Spleen (tissue), 11 donors: ENCODE results near the gene LCN12. TPM values are rescaled to one million over a fixed set of nuclear protein-coding genes. Genes with fewer than 3 reads are reported as not detected.
A peak's percentile ranks its signal among the peaks of the same experiment; 100 is the strongest.

Experiments
- DNase-seq: peaks from one replicate; pipeline ENCODE4 v3.0.0-alpha.2; 2020
- H3K27ac ChIP-seq, 8 donors: fragments of 200-600 bp; sonication (generic) in 7 of 8; 1 replicate in 4 of 8; 2 replicates in 4 of 8; pipeline versions ENCODE4 v1.5.0 to v1.8.0; 2016 to 2021; ENCODE audit warnings: inconsistent platforms in 4 of 8, mild to moderate bottlenecking in 4 of 8, moderate library complexity in 1 of 8
- H3K27me3 ChIP-seq, 7 donors: fragments of 200-600 bp; sonication (generic) in 6 of 7; replicated peaks in 1 of 7; 1 replicate in 4 of 7; 2 replicates in 3 of 7; pipeline versions ENCODE4 v1.5.0 to v1.8.0; 2016 to 2021; ENCODE audit warnings: inconsistent platforms in 3 of 7, mild to moderate bottlenecking in 1 of 7
- H3K36me3 ChIP-seq, 6 donors: fragments of 200-600 bp; sonication (generic) in 5 of 6; 1 replicate in 4 of 6; 2 replicates in 2 of 6; pipeline versions ENCODE4 v1.5.0 to v1.8.0; 2016 to 2021; ENCODE audit warnings: inconsistent platforms in 2 of 6
- H3K4me1 ChIP-seq, 6 donors: fragments of 200-600 bp; sonication (generic) in 5 of 6; 1 replicate in 3 of 6; 2 replicates in 3 of 6; pipeline versions ENCODE4 v1.5.0 to v1.8.0; 2016 to 2021; ENCODE audit warnings: inconsistent platforms in 3 of 6
- H3K4me3 ChIP-seq, 8 donors: fragments of 200-600 bp; sonication (generic) in 7 of 8; 1 replicate in 4 of 8; 2 replicates in 4 of 8; pipeline versions ENCODE4 v1.5.0 to v1.8.0; 2016 to 2021; ENCODE audit warnings: inconsistent platforms in 4 of 8, mild to moderate bottlenecking in 4 of 8, moderate library complexity in 2 of 8
- H3K9me3 ChIP-seq, 8 donors: fragments of 200-600 bp; sonication (generic) in 7 of 8; 1 replicate in 4 of 8; 2 replicates in 4 of 8; pipeline versions ENCODE4 v1.5.0 to v1.8.0; 2016 to 2021; ENCODE audit warnings: inconsistent platforms in 4 of 8
- CTCF ChIP-seq, 11 experiments: fragments of 200-600 bp in 7 of 11; fragments of 450-650 bp in 4 of 11; sonication (generic) in 4 of 11; IDR thresholded peaks in 8 of 11; conservative IDR thresholded peaks in 3 of 11; 1 replicate in 7 of 11; 2 replicates in 4 of 11; pipeline versions ENCODE4 v1.4.0 to v1.8.0; 2016 to 2021; ENCODE audit warnings: antibody characterized with exemption in 11 of 11, inconsistent platforms in 4 of 11, mild to moderate bottlenecking in 1 of 11
- POLR2A ChIP-seq, 3 donors: fragments of 450-650 bp; IDR thresholded peaks; one replicate each; pipeline ENCODE4 v1.5.1; 2017; ENCODE audit warnings: antibody characterized with exemption in 3 of 3, mild to moderate bottlenecking in 1 of 3
- POLR2AphosphoS5 ChIP-seq, 3 donors: sonication (generic); formaldehyde crosslinking; IDR thresholded peaks; one replicate each; pipeline ENCODE4 v1.5.1; 2017; ENCODE audit warnings: antibody characterized with exemption in 3 of 3
- WGBS, 5 donors: extraction: QIAGEN DNeasy Blood & Tissue Kit in 3 of 5; methylation state at CpG; one replicate each; pipeline versions ENCODE4 v1.1.5 to v1.1.7; 2013 to 2018; 5-methylcytosine and 5-hydroxymethylcytosine counted together
- intact Hi-C: fragments of 100-400 bp; cut with DNase I; formaldehyde crosslinking; loops from one replicate; pipeline ENCODE4 v1.15.0; 2023; ENCODE audit warnings: low total_unique reads
- polyA plus RNA-seq, 3 donors: library from polyadenylated mRNA; stranded (reverse); fragments of 200-250 nt; gene quantifications; one replicate each; pipeline ENCODE4 v1.2.1, GENCODE V29; 2013
- total RNA-seq, 7 donors: library from RNA; depleted of rRNA in 3 of 7; stranded (reverse); fragments of >200 nt in 3 of 7; fragmentation: NEBNext Ultra II Directional in 4 of 7; extraction: Animal tissue kit (Norgen Biotek cat#: 25700) in 4 of 7; gene quantifications; one replicate each; pipeline versions ENCODE4 v1.1.0 to v1.2.1, GENCODE V29; 2016 to 2021
- donor health status: healthy with polysubstance abuse.
- donor health status: DM: no; HTN: no; CAD: no; lungs with moderate emphysema.
- donor health status: DM: no; HTN: no; CAD: no.
- donor health status: Bipolar disorder and iron deficiency.
- donor health status: healthy.
- donor health status: DM: no; HTN: no; CAD: no.
- donor health status: DM: yes; HTN: yes; CAD: no.

LCN12 gene
- total and polyA plus RNA-seq, 10 donors = 0.83 to 63.4 (median 8.3) TPM

- H3K9me3 ChIP-seq = no peaks in the 10 kb centered on the region
- no peaks in the 10 kb centered on the region for H3K36me3 ChIP-seq
- H3K27me3 ChIP-seq = no peaks in the 10 kb centered on the region
- 2 to 9% (median 5%) methylated on average over 27 to 63 of the region's 63 CpGs for WGBS, 5 donors
- H3K4me1 ChIP-seq = peaks cover 18 to 85% (median 50%) of the 10 kb centered on the region in 6 donors
- peak; percentile 98 for DNase-seq
- peak overlapping the region; percentile 79 to 94 (median 86) for H3K27ac ChIP-seq
- intact Hi-C loops = loop anchor here (10.0 kb wide), 3 partner anchors 65 to 105 kb away; partner anchors contain the start of genes AJM1, FUT7, PHPT1 and TRAF2
- H3K4me3 ChIP-seq = peak overlapping the region; percentile 54 to 88 (median 72)
- TF ChIP-seq POLR2AphosphoS5 (IDR thresholded peaks at IDR 0.05) = peak; percentile 95 to 96 (median 96)
- peak in 2 of 3 donors; percentile 12 to 80 for TF ChIP-seq POLR2A (IDR thresholded peaks at IDR 0.05)
- peak in 10 of 11 experiments; percentile 16 to 67 (median 43) for TF ChIP-seq CTCF (IDR thresholded peaks at IDR 0.05 in 8 of 11, conservative IDR thresholded peaks at IDR 0.05 in 3 of 11)
Measured at GRCh38 chr9:136949817-136950655, 2.0 kb upstream of the LCN12 start.

- no peak for DNase-seq
- no peaks in the 10 kb centered on the region for H3K9me3 ChIP-seq
- 54 to 71% (median 64%) methylated on average over 6 to 9 of the region's 9 CpGs for WGBS, 5 donors
- peak overlapping the region in 7 of 8 donors; percentile 83 to 94 (median 87) for H3K27ac ChIP-seq
- intact Hi-C loops = no loop called here
- no peaks in the 10 kb centered on the region for H3K36me3 ChIP-seq
- peak overlapping the region; percentile 54 to 88 (median 72) for H3K4me3 ChIP-seq
- peaks cover 18 to 78% (median 46%) of the 10 kb centered on the region in 6 donors for H3K4me1 ChIP-seq
- TF ChIP-seq POLR2AphosphoS5 (IDR thresholded peaks at IDR 0.05) (no peak), CTCF (IDR thresholded peaks at IDR 0.05 in 8 of 11, conservative IDR thresholded peaks at IDR 0.05 in 3 of 11) (no peak), POLR2A (IDR thresholded peaks at IDR 0.05) (no peak)
- no peaks in the 10 kb centered on the region for H3K27me3 ChIP-seq
Measured at GRCh38 chr9:136950656-136951276, 1.3 kb upstream of the LCN12 start.

- H3K4me1 ChIP-seq = peaks cover 18 to 64% (median 38%) of the 10 kb centered on the region in 6 donors
- peak; percentile 49 to 84 (median 76) for TF ChIP-seq POLR2AphosphoS5 (IDR thresholded peaks at IDR 0.05)
- TF ChIP-seq CTCF (IDR thresholded peaks at IDR 0.05 in 8 of 11, conservative IDR thresholded peaks at IDR 0.05 in 3 of 11) = no peak
- intact Hi-C loops = no loop called here
- DNase-seq = peak; percentile 88
- no peaks in the 10 kb centered on the region for H3K9me3 ChIP-seq
- H3K36me3 ChIP-seq = no peaks in the 10 kb centered on the region
- H3K27ac ChIP-seq = peak overlapping the region in 6 of 8 donors; percentile 19 to 94 (median 88)
- no peaks in the 10 kb centered on the region for H3K27me3 ChIP-seq
- H3K4me3 ChIP-seq = peak overlapping the region in 3 of 8 donors; percentile 1 to 45 (median 34)
- WGBS, 5 donors = 64 to 83% (median 73%) methylated on average over 14 to 15 of the region's 15 CpGs
Measured at GRCh38 chr9:136952321-136952850, 313 bp downstream of the LCN12 start.
